ENCODE data around the gene TSPAN17. TPM values are rescaled to one million over a fixed set of nuclear protein-coding genes. Genes with fewer than 3 reads are reported as not detected.

Gene TSPAN17
- total and polyA plus RNA-seq, 9 of the 15 experiments (the other 6 are each of a cell fraction or from before 2014, with no cell fraction given), result 0.73 to 58.3 (median 34.5) TPM

GRCh38 chr5:176647030-176647842 is at the start of gene TSPAN17 (continued):
- TF ChIP-seq ILK (tag; IDR thresholded peaks at IDR 0.05; ENCODE audit: borderline replicate concordance, low read depth) (no peak), KDM4B (IDR thresholded peaks at IDR 0.05; ENCODE audit: borderline replicate concordance in 2 of 2, low read depth in 1 of 2) (no peak), ZNF695 (CRISPR knock-in tag; IDR thresholded peaks at IDR 0.05) (no peak), ASH1L (IDR thresholded peaks at IDR 0.05; ENCODE audit: borderline replicate concordance, low read depth, partially characterized antibody) (no peak), BMI1 (IDR thresholded peaks at IDR 0.05; ENCODE audit: low read length) (no peak), PHF21A (IDR thresholded peaks at IDR 0.05; ENCODE audit: borderline replicate concordance, low read depth) (no peak), ZNF717 (CRISPR knock-in tag; IDR thresholded peaks at IDR 0.05) (no peak), PTTG1 (tag; IDR thresholded peaks at IDR 0.05; ENCODE audit: low read depth) (no peak), MAFF (IDR thresholded peaks at IDR 0.05; ENCODE audit: low read length) (no peak), LCOR (CRISPR knock-in tag; IDR thresholded peaks at IDR 0.05) (peak; percentile 44; the same call in 1 of the 2 replicates), DACH1 (IDR thresholded peaks at IDR 0.05; ENCODE audit: partially characterized antibody) (no peak), ZNF589 (CRISPR knock-in tag; IDR thresholded peaks at IDR 0.05; ENCODE audit: low read depth) (no peak), RCOR1 (IDR thresholded peaks at IDR 0.05; ENCODE audit: borderline replicate concordance in 1 of 2, low read depth in 2 of 2, low read length in 2 of 2) (no peak; a peak in 1 of 4 replicates), CREB1 (IDR thresholded peaks at IDR 0.05) (peak; percentile 73), CREB1 (CRISPR knock-in tag; IDR thresholded peaks at IDR 0.05) (peak; percentile 76; the same call in 1 of the 2 replicates), E2F6 (IDR thresholded peaks at IDR 0.05; ENCODE audit: borderline replicate concordance in 1 of 2, extremely low read depth in 1 of 2, insufficient read depth in 1 of 2, insufficient read length in 1 of 2, low read depth in 1 of 2, low read length in 1 of 2, poor library complexity in 1 of 2, severe bottlenecking in 1 of 2) (peak in 1 of 2 experiments; percentile 23), CBX5 (IDR thresholded peaks at IDR 0.05; ENCODE audit: borderline replicate concordance, low read depth) (no peak), ZNF239 (CRISPR knock-in tag; IDR thresholded peaks at IDR 0.05) (no peak), POLR2G (IDR thresholded peaks at IDR 0.05; ENCODE audit: low read depth, low read length) (peak; percentile 98), RBBP5 (IDR thresholded peaks at IDR 0.05; ENCODE audit: borderline replicate concordance, insufficient read depth, low read length, poor library complexity, severe bottlenecking) (no peak), MCM2 (IDR thresholded peaks at IDR 0.05; ENCODE audit: low read depth) (no peak), RBM34 (IDR thresholded peaks at IDR 0.05; ENCODE audit: borderline replicate concordance, insufficient read depth, low read length) (no peak)
